ENCODE data around the gene BBS9. TPM values are rescaled to one million over a fixed set of nuclear protein-coding genes. Genes with fewer than 3 reads are reported as not detected.

Gene BBS9
- total RNA-seq, 2 experiments from 2014 or later = 16.0 to 20.4 TPM

DNA sequence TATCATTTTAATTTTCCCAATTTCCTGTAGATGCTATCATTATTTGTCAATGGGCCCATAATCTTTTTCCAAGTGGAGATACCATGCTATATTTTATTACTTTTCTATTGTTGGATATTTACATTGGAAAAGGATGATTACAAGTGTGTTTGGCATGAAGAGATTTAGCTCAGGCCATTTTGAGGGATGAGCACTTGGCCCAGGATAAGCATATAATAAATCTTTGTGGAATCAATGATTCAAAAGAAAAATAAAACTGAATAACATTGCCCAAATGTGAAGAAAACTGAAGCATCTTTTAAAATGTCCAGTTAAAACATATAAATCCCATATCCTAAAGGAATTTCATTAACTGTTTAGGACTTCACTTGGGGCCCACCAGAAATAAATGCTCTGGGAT lies 515.1 kb downstream of the BBS9 start:
- H3K27me3 Mint-ChIP-seq = no peaks in the 10 kb centered on the region
- no peaks in the 10 kb centered on the region for H3K9me3 Mint-ChIP-seq
- H3K27ac ChIP-seq (ENCODE audit: low read depth in 1 of 2, low read length in 2 of 2) = no peak overlapping the region
- H3K27me3 ChIP-seq (ENCODE audit: control insufficient read depth in 1 of 2, insufficient read depth in 2 of 2, low read length in 2 of 2) = no peaks in the 10 kb centered on the region
- no peak overlapping the region for H3K4me3 ChIP-seq (ENCODE audit: low read length)
- H3K4me1 Mint-ChIP-seq (ENCODE audit: low read depth) = no peaks in the 10 kb centered on the region
- peaks cover 46% of the 10 kb centered on the region for H3K36me3 Mint-ChIP-seq (ENCODE audit: low read depth)
- no peaks in the 10 kb centered on the region for H3K4me1 ChIP-seq (ENCODE audit: insufficient read depth, low read length)
- no peak overlapping the region for H3K4me3 Mint-ChIP-seq
- H3K27ac Mint-ChIP-seq = no peak overlapping the region
- POLR2A ChIA-PET = no interaction called here
- TF ChIP-seq, protein P1, sequence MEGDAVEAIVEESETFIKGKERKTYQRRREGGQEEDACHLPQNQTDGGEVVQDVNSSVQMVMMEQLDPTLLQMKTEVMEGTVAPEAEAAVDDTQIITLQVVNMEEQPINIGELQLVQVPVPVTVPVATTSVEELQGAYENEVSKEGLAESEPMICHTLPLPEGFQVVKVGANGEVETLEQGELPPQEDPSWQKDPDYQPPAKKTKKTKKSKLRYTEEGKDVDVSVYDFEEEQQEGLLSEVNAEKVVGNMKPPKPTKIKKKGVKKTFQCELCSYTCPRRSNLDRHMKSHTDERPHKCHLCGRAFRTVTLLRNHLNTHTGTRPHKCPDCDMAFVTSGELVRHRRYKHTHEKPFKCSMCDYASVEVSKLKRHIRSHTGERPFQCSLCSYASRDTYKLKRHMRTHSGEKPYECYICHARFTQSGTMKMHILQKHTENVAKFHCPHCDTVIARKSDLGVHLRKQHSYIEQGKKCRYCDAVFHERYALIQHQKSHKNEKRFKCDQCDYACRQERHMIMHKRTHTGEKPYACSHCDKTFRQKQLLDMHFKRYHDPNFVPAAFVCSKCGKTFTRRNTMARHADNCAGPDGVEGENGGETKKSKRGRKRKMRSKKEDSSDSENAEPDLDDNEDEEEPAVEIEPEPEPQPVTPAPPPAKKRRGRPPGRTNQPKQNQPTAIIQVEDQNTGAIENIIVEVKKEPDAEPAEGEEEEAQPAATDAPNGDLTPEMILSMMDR (IDR thresholded peaks at IDR 0.05) = no peak
- no peaks in the 10 kb centered on the region for H3K36me3 ChIP-seq (ENCODE audit: insufficient read depth, low read length)
- H3K9me3 ChIP-seq (ENCODE audit: control insufficient read depth in 1 of 2, insufficient read depth in 1 of 2, low read length in 2 of 2) = no peaks in the 10 kb centered on the region
- intact Hi-C loops (cut with DNase I, micrococcal nuclease) = no loop called here
- no peak for ATAC-seq (ENCODE audit: poor library complexity)
- CTCF ChIA-PET = no interaction called here
- DNase-seq = no peak

DNA sequence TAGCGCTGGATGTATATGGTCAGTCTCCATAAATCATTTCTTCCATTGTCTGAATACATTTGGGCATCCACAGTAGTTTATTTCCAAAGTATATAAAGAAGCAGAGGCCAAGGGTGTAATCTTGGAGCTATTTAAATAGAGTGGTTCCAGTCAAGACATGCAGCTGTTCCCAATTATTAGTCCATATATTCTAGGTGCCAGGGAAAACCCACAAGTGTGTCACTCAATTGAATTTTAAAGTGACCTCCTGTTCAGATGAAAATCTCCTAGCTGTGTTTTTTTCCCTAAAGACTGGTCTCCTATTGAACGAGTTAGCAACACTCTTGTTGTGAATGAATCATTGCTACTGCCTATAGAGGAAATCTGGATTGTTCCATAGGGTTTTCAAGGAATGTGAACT lies 515.7 kb downstream of the BBS9 start:
- DNase-seq = no peak
- intact Hi-C loops (cut with DNase I, micrococcal nuclease) = no loop called here
- H3K4me3 ChIP-seq (ENCODE audit: low read length) = no peak overlapping the region
- Mint-ChIP-seq H3K27me3 (no peaks in the 10 kb centered on the region), H3K4me1 (ENCODE audit: low read depth) (no peaks in the 10 kb centered on the region), H3K36me3 (ENCODE audit: low read depth) (peaks cover 47% of the 10 kb centered on the region), H3K27ac (no peak overlapping the region), H3K4me3 (no peak overlapping the region), H3K9me3 (no peaks in the 10 kb centered on the region)
- CTCF ChIA-PET = no interaction called here
- no peaks in the 10 kb centered on the region for H3K4me1 ChIP-seq (ENCODE audit: insufficient read depth, low read length)
- TF ChIP-seq, protein P1 (IDR thresholded peaks at IDR 0.05) = no peak
- H3K27ac ChIP-seq (ENCODE audit: low read depth in 1 of 2, low read length in 2 of 2) = no peak overlapping the region
- H3K9me3 ChIP-seq (ENCODE audit: control insufficient read depth in 1 of 2, insufficient read depth in 1 of 2, low read length in 2 of 2) = no peaks in the 10 kb centered on the region
- H3K27me3 ChIP-seq (ENCODE audit: control insufficient read depth in 1 of 2, insufficient read depth in 2 of 2, low read length in 2 of 2) = no peaks in the 10 kb centered on the region
- H3K36me3 ChIP-seq (ENCODE audit: insufficient read depth, low read length) = no peaks in the 10 kb centered on the region
- POLR2A ChIA-PET = no interaction called here
- ATAC-seq (ENCODE audit: poor library complexity) = no peak

DNA sequence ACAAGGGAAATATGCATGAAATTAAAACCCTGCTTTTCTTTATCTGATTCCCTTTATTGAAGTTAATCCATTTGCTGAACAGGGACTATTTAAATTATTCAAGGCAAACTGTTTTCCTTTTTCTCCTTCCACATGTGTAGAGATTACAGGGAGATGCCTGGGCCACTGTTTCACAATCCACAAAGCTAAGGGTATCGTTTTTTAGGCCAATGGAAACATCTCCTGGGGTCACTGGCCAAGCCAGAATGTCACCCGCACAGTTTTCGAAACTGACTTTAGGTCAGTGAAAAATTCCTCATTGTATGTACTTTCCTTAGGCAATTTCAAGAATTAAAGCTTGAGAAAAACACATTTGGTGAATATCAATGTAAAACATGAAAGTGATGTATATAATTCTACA lies 516.8 kb downstream of the BBS9 start:
- Histone ChIP-seq H3K27ac (ENCODE audit: low read depth in 1 of 2, low read length in 2 of 2) (no peak overlapping the region), H3K9me3 (ENCODE audit: control insufficient read depth in 1 of 2, insufficient read depth in 1 of 2, low read length in 2 of 2) (no peaks in the 10 kb centered on the region), H3K4me3 (ENCODE audit: low read length) (no peak overlapping the region), H3K36me3 (ENCODE audit: insufficient read depth, low read length) (no peaks in the 10 kb centered on the region), H3K4me1 (ENCODE audit: insufficient read depth, low read length) (no peaks in the 10 kb centered on the region), H3K27me3 (ENCODE audit: control insufficient read depth in 1 of 2, insufficient read depth in 2 of 2, low read length in 2 of 2) (no peaks in the 10 kb centered on the region)
- Mint-ChIP-seq H3K27me3 (no peaks in the 10 kb centered on the region), H3K9me3 (no peaks in the 10 kb centered on the region), H3K4me1 (ENCODE audit: low read depth) (no peaks in the 10 kb centered on the region), H3K27ac (no peak overlapping the region), H3K36me3 (ENCODE audit: low read depth) (peaks cover 42% of the 10 kb centered on the region), H3K4me3 (no peak overlapping the region)
- POLR2A ChIA-PET = no interaction called here
- no peak for ATAC-seq (ENCODE audit: poor library complexity)
- intact Hi-C loops (cut with DNase I, micrococcal nuclease) = no loop called here
- CTCF ChIA-PET = no interaction called here
- TF ChIP-seq, protein P1 (IDR thresholded peaks at IDR 0.05) = no peak
- DNase-seq = no peak
